CD14-positive monocyte (primary cell): Measurements from ENCODE around the gene TLCD5. TPM values are rescaled to one million over a fixed set of nuclear protein-coding genes. Genes with fewer than 3 reads are reported as not detected.

Experiments
- DNase-seq, 3 donors: peaks; one replicate each; pipeline ENCODE4 v3.0.0-alpha.2; 2011 to 2022
- H2AFZ ChIP-seq: 2 replicates; pipeline ENCODE4 v1.6.0; 2012; ENCODE audit warnings: mild to moderate bottlenecking, low read depth, low read length, inconsistent platforms; ENCODE audit not compliant: insufficient read depth, poor library complexity, severe bottlenecking
- H3K27ac ChIP-seq, 2 donors: 1 replicate in 1 of 2; 2 replicates in 1 of 2; pipeline ENCODE4 v1.5.1; 2012 to 2013; ENCODE audit warnings: low read length in 2 of 2, control low read depth in 1 of 2, inconsistent platforms in 1 of 2, low read depth in 1 of 2, mild to moderate bottlenecking in 1 of 2
- H3K27me3 ChIP-seq, 2 donors: one replicate each; pipeline versions ENCODE4 v1.6.0 to v1.6.1; 2011 to 2013; ENCODE audit warnings: low read length in 2 of 2; ENCODE audit not compliant: control insufficient read depth in 2 of 2, insufficient read depth in 2 of 2
- H3K36me3 ChIP-seq, 2 donors: replicated peaks in 1 of 2; 1 replicate in 1 of 2; 2 replicates in 1 of 2; pipeline versions ENCODE4 v1.5.1 to v1.6.1; 2012 to 2013; ENCODE audit warnings: low read length in 2 of 2, control low read depth in 1 of 2, inconsistent platforms in 1 of 2, mild to moderate bottlenecking in 1 of 2; ENCODE audit not compliant: insufficient read depth in 2 of 2, control insufficient read depth in 1 of 2
- H3K4me1 ChIP-seq, 2 donors: 1 replicate in 1 of 2; 2 replicates in 1 of 2; pipeline versions ENCODE4 v1.5.1 to v1.6.1; 2012 to 2013; ENCODE audit warnings: low read length in 2 of 2, control low read depth in 1 of 2, inconsistent platforms in 1 of 2, mild to moderate bottlenecking in 1 of 2, moderate library complexity in 1 of 2; ENCODE audit not compliant: insufficient read depth in 2 of 2, control insufficient read depth in 1 of 2
- H3K4me2 ChIP-seq: replicated peaks from 2 replicates; pipeline ENCODE3; 2012; ENCODE audit warnings: low read length, moderate library complexity, mild to moderate bottlenecking; ENCODE audit not compliant: poor library complexity, severe bottlenecking; ENCODE audit errors: extremely low read depth
- H3K4me3 ChIP-seq, 3 experiments: fragments of 200-600 bp in 1 of 3; sonication (generic) in 1 of 3; replicated peaks in 1 of 3; 1 replicate in 2 of 3; 2 replicates in 1 of 3; pipeline ENCODE4 v1.5.1; 2011 to 2013; ENCODE audit warnings: low read length in 3 of 3, mild to moderate bottlenecking in 3 of 3, control low read depth in 2 of 3, low read depth in 2 of 3, inconsistent platforms in 1 of 3, moderate library complexity in 1 of 3
- H3K79me2 ChIP-seq: 2 replicates; pipeline ENCODE4 v1.6.0; 2012; ENCODE audit warnings: mild to moderate bottlenecking, control low read depth, inconsistent platforms, low read length, moderate library complexity; ENCODE audit not compliant: insufficient read depth
- H3K9ac ChIP-seq: 2 replicates; pipeline ENCODE4 v1.6.0; 2017; ENCODE audit warnings: low read length, mild to moderate bottlenecking; ENCODE audit not compliant: insufficient read depth, poor library complexity, severe bottlenecking
- H3K9me3 ChIP-seq, 2 donors: replicated peaks in 1 of 2; 1 replicate in 1 of 2; 2 replicates in 1 of 2; pipeline versions ENCODE4 v1.5.1 to v1.6.1; 2012 to 2013; ENCODE audit warnings: low read length in 2 of 2, control low read depth in 1 of 2; ENCODE audit not compliant: control insufficient read depth in 1 of 2, insufficient read depth in 1 of 2
- H4K20me1 ChIP-seq: 2 replicates; pipeline ENCODE4 v1.6.0; 2012; ENCODE audit warnings: mild to moderate bottlenecking, low read length, control low read depth, moderate library complexity; ENCODE audit not compliant: insufficient read depth
- H3K27ac Mint-ChIP-seq, 7 donors: one replicate each; pipeline ENCODE4 v1.8.0; 2020; ENCODE audit warnings: mild to moderate bottlenecking in 7 of 7, mixed read lengths in 7 of 7, moderate library complexity in 6 of 7, inconsistent platforms in 2 of 7
- H3K27me3 Mint-ChIP-seq, 3 donors: one replicate each; pipeline ENCODE4 v1.8.0; 2021 to 2022; ENCODE audit warnings: low read depth in 3 of 3, mild to moderate bottlenecking in 3 of 3, mixed read lengths in 3 of 3, moderate library complexity in 3 of 3, inconsistent platforms in 1 of 3
- H3K36me3 Mint-ChIP-seq, 2 donors: one replicate each; pipeline ENCODE4 v1.8.0; 2020; ENCODE audit warnings: mixed read lengths in 2 of 2, inconsistent platforms in 1 of 2, mild to moderate bottlenecking in 1 of 2
- H3K4me1 Mint-ChIP-seq: one replicate; pipeline ENCODE4 v1.8.0; 2020; ENCODE audit warnings: mild to moderate bottlenecking, mixed read lengths
- H3K4me3 Mint-ChIP-seq, 2 donors: one replicate each; pipeline ENCODE4 v1.8.0; 2020; ENCODE audit warnings: mild to moderate bottlenecking in 2 of 2, mixed read lengths in 2 of 2, moderate library complexity in 1 of 2
- H3K9me3 Mint-ChIP-seq, 7 donors: one replicate each; pipeline ENCODE4 v1.8.0; 2020 to 2022; ENCODE audit warnings: mixed read lengths in 7 of 7, mild to moderate bottlenecking in 6 of 7, moderate library complexity in 6 of 7, inconsistent platforms in 2 of 7
- WGBS: methylation state at CpG from one replicate; pipeline ENCODE4 v1.1.5; 2013; ENCODE audit warnings: missing lambda C conversion rate; ENCODE audit not compliant: insufficient coverage; 5-methylcytosine and 5-hydroxymethylcytosine counted together
- intact Hi-C, 2 donors: fragments of 100-400 bp; cut with micrococcal nuclease; formaldehyde crosslinking; loops; one replicate each; pipeline versions ENCODE4 v1.15.0 to v1.15.1; 2023
- polyA plus RNA-seq, 3 donors: library from polyadenylated mRNA; depleted of rRNA in 1 of 3; unstranded in 2 of 3; stranded (reverse) in 1 of 3; fragments of 300-500 nt in 2 of 3; fragments of >200 nt in 1 of 3; fragmentation: Illumina TruSeq in 2 of 3; gene quantifications; 1 replicate in 2 of 3; 2 replicates in 1 of 3; pipeline ENCODE4 v1.2.3, GENCODE V29; 2012 to 2021
- TF ChIP-seq, protein P1 (sequence below): fragments of 200-600 bp; IDR thresholded peaks from one replicate; pipeline ENCODE4 v1.8.0; 2022; ENCODE audit warnings: antibody characterized with exemption, mild to moderate bottlenecking

The TLCD5 gene
- polyA plus RNA-seq, 3 donors: not detected

DNA sequence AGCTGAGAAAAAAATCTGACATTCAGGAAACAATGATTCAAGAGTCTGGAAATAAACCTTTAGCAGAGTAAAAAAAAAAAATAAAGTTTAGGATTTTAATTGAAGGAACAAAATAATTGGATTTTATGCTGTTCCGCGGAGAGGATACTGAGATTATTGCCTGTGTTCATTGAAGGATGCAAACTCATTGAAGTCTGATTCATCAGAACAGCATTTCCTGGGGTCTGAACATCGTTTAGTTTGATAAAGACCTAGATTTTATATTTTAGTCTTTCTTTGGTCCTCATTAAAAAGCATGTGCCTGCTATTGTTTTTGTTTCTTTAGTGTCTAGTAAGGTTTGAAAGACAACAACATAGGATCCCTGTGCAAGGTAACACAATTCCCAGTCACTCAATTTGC lies 4.5 kb downstream of the TLCD5 start:
- Histone ChIP-seq H3K36me3 (no peaks in the 10 kb centered on the region), H3K27me3 (peaks cover 90 to 92% of the 10 kb centered on the region in 2 donors), H3K79me2 (no peaks in the 10 kb centered on the region), H3K4me1 (peaks cover 2 to 11% of the 10 kb centered on the region in 2 donors), H3K4me2 (no peak overlapping the region), H4K20me1 (no peaks in the 10 kb centered on the region), H3K4me3 (no peak overlapping the region), H2AFZ (no peak overlapping the region), H3K9ac (no peak overlapping the region), H3K27ac (no peak overlapping the region), H3K9me3 (peaks cover 0 to 16% of the 10 kb centered on the region in 2 donors)
- DNase-seq: no peak
- H3K4me3 Mint-ChIP-seq: peak overlapping the region in 1 of 2 donors; percentile 74
- peaks cover 12% of the 10 kb centered on the region for H3K4me1 Mint-ChIP-seq
- intact Hi-C loops: no loop called here
- TF ChIP-seq, protein P1, sequence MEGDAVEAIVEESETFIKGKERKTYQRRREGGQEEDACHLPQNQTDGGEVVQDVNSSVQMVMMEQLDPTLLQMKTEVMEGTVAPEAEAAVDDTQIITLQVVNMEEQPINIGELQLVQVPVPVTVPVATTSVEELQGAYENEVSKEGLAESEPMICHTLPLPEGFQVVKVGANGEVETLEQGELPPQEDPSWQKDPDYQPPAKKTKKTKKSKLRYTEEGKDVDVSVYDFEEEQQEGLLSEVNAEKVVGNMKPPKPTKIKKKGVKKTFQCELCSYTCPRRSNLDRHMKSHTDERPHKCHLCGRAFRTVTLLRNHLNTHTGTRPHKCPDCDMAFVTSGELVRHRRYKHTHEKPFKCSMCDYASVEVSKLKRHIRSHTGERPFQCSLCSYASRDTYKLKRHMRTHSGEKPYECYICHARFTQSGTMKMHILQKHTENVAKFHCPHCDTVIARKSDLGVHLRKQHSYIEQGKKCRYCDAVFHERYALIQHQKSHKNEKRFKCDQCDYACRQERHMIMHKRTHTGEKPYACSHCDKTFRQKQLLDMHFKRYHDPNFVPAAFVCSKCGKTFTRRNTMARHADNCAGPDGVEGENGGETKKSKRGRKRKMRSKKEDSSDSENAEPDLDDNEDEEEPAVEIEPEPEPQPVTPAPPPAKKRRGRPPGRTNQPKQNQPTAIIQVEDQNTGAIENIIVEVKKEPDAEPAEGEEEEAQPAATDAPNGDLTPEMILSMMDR: no peak
- H3K9me3 Mint-ChIP-seq: peaks cover 0 to 8% (median 5%) of the 10 kb centered on the region in 7 donors
- peaks cover 0 to 2% of the 10 kb centered on the region in 2 donors for H3K36me3 Mint-ChIP-seq
- no peak overlapping the region for H3K27ac Mint-ChIP-seq
- WGBS: 100% methylated on average over 2 of the region's 3 CpGs
- H3K27me3 Mint-ChIP-seq: peaks cover 90 to 92% (median 92%) of the 10 kb centered on the region in 3 donors

DNA sequence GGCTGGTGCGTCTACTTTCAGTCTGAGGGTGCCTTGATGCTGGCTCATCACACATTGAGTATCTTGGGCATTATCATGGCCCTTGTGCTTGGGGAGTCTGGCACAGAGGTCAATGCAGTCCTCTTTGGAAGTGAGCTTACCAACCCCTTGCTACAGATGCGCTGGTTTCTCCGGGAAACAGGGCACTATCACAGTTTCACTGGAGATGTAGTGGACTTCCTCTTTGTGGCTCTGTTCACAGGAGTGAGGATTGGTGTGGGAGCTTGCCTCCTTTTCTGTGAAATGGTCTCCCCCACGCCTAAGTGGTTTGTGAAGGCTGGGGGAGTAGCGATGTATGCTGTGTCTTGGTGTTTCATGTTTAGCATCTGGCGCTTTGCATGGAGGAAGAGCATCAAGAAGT lies 4.9 kb downstream of the TLCD5 start:
- H3K4me2 ChIP-seq: no peak overlapping the region
- no peaks in the 10 kb centered on the region for H3K36me3 Mint-ChIP-seq
- H3K4me1 Mint-ChIP-seq: peaks cover 11% of the 10 kb centered on the region
- no peak overlapping the region for H3K27ac ChIP-seq
- H3K27me3 ChIP-seq: peaks cover 87 to 90% of the 10 kb centered on the region in 2 donors
- H3K27ac Mint-ChIP-seq: no peak overlapping the region
- peak overlapping the region in 1 of 2 donors; percentile 74 for H3K4me3 Mint-ChIP-seq
- no peaks in the 10 kb centered on the region for H4K20me1 ChIP-seq
- TF ChIP-seq, protein P1: no peak
- no peak overlapping the region for H3K4me3 ChIP-seq
- H3K9ac ChIP-seq: no peak overlapping the region
- no peaks in the 10 kb centered on the region for H3K36me3 ChIP-seq
- peaks cover under 1 to 8% (median 7%) of the 10 kb centered on the region in 7 donors for H3K9me3 Mint-ChIP-seq
- H3K9me3 ChIP-seq: peaks cover 0 to 16% of the 10 kb centered on the region in 2 donors
- no peaks in the 10 kb centered on the region for H3K79me2 ChIP-seq
- DNase-seq: no peak
- no peak overlapping the region for H2AFZ ChIP-seq
- WGBS: 89% methylated on average over 3 of the region's 6 CpGs
- intact Hi-C loops: no loop called here
- peaks cover 2 to 10% of the 10 kb centered on the region in 2 donors for H3K4me1 ChIP-seq
- H3K27me3 Mint-ChIP-seq: peaks cover 86 to 90% (median 90%) of the 10 kb centered on the region in 3 donors
